ENCODE data around the gene PSMB7. TPM values are rescaled to one million over a fixed set of nuclear protein-coding genes. Genes with fewer than 3 reads are reported as not detected.

Gene PSMB7
- total RNA-seq, 1 experiment from 2014 or later: 216 TPM

GRCh38 chr9:124384846-124385245 lies 30.4 kb downstream of the PSMB7 start:
- no TSS peak for BruUV-seq (replicated peaks)
- Histone ChIP-seq H3K36me3 (ENCODE audit: control insufficient read depth, insufficient read depth, low read length) (no peaks in the 10 kb centered on the region), H3K9me3 (no peaks in the 10 kb centered on the region), H3K27me3 (replicated peaks; ENCODE audit: control insufficient read depth, insufficient read depth, low read length) (no peaks in the 10 kb centered on the region), H3K4me3 (ENCODE audit: low read depth, low read length) (no peak overlapping the region), H3K4me1 (peaks cover 34% of the 10 kb centered on the region)
- DNase-seq: no peak
- no peak for TF ChIP-seq CTCF (IDR thresholded peaks at IDR 0.05; ENCODE audit: insufficient read depth in 1 of 2, low read depth in 1 of 2, low read length in 1 of 2, severe bottlenecking in 1 of 2, unreplicated experiment in 1 of 2)
- Mint-ChIP-seq H3K27me3 (ENCODE audit: insufficient read depth, unreplicated experiment) (no peaks in the 10 kb centered on the region), H3K4me3 (ENCODE audit: unreplicated experiment) (no peak overlapping the region), H3K27ac (ENCODE audit: unreplicated experiment) (no peak overlapping the region), H3K4me1 (ENCODE audit: low read depth, unreplicated experiment) (peaks cover 33% of the 10 kb centered on the region), H3K36me3 (ENCODE audit: insufficient read depth, unreplicated experiment) (peaks cover 44% of the 10 kb centered on the region), H3K9me3 (ENCODE audit: unreplicated experiment) (no peaks in the 10 kb centered on the region)
- ChIA-PET CTCF (no interaction called here), POLR2A (no interaction called here)
- intact Hi-C loops (cut with micrococcal nuclease; ENCODE audit: unreplicated experiment): no loop called here

GRCh38 chr9:124384210-124384609 lies 31.0 kb downstream of the PSMB7 start:
- BruUV-seq (replicated peaks): no TSS peak
- no peaks in the 10 kb centered on the region for H3K36me3 ChIP-seq (ENCODE audit: control insufficient read depth, insufficient read depth, low read length)
- no peak for DNase-seq
- ChIA-PET CTCF (no interaction called here), POLR2A (no interaction called here)
- no peak for TF ChIP-seq CTCF (IDR thresholded peaks at IDR 0.05; ENCODE audit: insufficient read depth in 1 of 2, low read depth in 1 of 2, low read length in 1 of 2, severe bottlenecking in 1 of 2, unreplicated experiment in 1 of 2)
- H3K4me3 ChIP-seq (ENCODE audit: low read depth, low read length): no peak overlapping the region
- H3K4me1 ChIP-seq: peaks cover 34% of the 10 kb centered on the region
- no peaks in the 10 kb centered on the region for H3K27me3 ChIP-seq (replicated peaks; ENCODE audit: control insufficient read depth, insufficient read depth, low read length)
- H3K9me3 Mint-ChIP-seq (ENCODE audit: unreplicated experiment): no peaks in the 10 kb centered on the region
- H3K36me3 Mint-ChIP-seq (ENCODE audit: insufficient read depth, unreplicated experiment): peaks cover 43% of the 10 kb centered on the region
- intact Hi-C loops (cut with micrococcal nuclease; ENCODE audit: unreplicated experiment): no loop called here
- no peak overlapping the region for H3K4me3 Mint-ChIP-seq (ENCODE audit: unreplicated experiment)
- H3K27ac Mint-ChIP-seq (ENCODE audit: unreplicated experiment): no peak overlapping the region
- no peaks in the 10 kb centered on the region for H3K27me3 Mint-ChIP-seq (ENCODE audit: insufficient read depth, unreplicated experiment)
- H3K4me1 Mint-ChIP-seq (ENCODE audit: low read depth, unreplicated experiment): peaks cover 27% of the 10 kb centered on the region
- H3K9me3 ChIP-seq: no peaks in the 10 kb centered on the region

- Mint-ChIP-seq H3K36me3 (ENCODE audit: insufficient read depth, unreplicated experiment) (peaks cover 51% of the 10 kb centered on the region), H3K27me3 (ENCODE audit: insufficient read depth, unreplicated experiment) (no peaks in the 10 kb centered on the region), H3K4me3 (ENCODE audit: unreplicated experiment) (no peak overlapping the region), H3K27ac (ENCODE audit: unreplicated experiment) (no peak overlapping the region), H3K4me1 (ENCODE audit: low read depth, unreplicated experiment) (peaks cover 5% of the 10 kb centered on the region), H3K9me3 (ENCODE audit: unreplicated experiment) (no peaks in the 10 kb centered on the region)
- intact Hi-C loops (cut with micrococcal nuclease; ENCODE audit: unreplicated experiment): no loop called here
- H3K27me3 ChIP-seq (replicated peaks; ENCODE audit: control insufficient read depth, insufficient read depth, low read length): no peaks in the 10 kb centered on the region
- no peaks in the 10 kb centered on the region for H3K9me3 ChIP-seq
- no TSS peak for BruUV-seq (replicated peaks)
- POLR2A ChIA-PET: no interaction called here
- no peak for TF ChIP-seq CTCF (IDR thresholded peaks at IDR 0.05; ENCODE audit: insufficient read depth in 1 of 2, low read depth in 1 of 2, low read length in 1 of 2, severe bottlenecking in 1 of 2, unreplicated experiment in 1 of 2)
- no peak for DNase-seq
- H3K36me3 ChIP-seq (ENCODE audit: control insufficient read depth, insufficient read depth, low read length): no peaks in the 10 kb centered on the region
- peaks cover 13% of the 10 kb centered on the region for H3K4me1 ChIP-seq
- H3K4me3 ChIP-seq (ENCODE audit: low read depth, low read length): no peak overlapping the region
- CTCF ChIA-PET: no interaction called here
Measured at GRCh38 chr9:124381170-124381945, 33.9 kb downstream of the PSMB7 start.
